Hepatocyte (in vitro differentiated cells): ENCODE data around the gene DOCK4. TPM values are rescaled to one million over a fixed set of nuclear protein-coding genes. Genes with fewer than 3 reads are reported as not detected.

ENCODE experiments used
- DNase-seq: peaks from one replicate; pipeline ENCODE4 v3.0.0-alpha.2; 2016; ENCODE audit warnings: low spot score
- H2AFZ ChIP-seq: fragments of 200-600 bp; sonication (generic); 2 replicates; pipeline ENCODE4 v1.6.0; 2016; ENCODE audit warnings: antibody characterized with exemption, mild to moderate bottlenecking
- H3K27ac ChIP-seq: fragments of 200-600 bp; sonication (generic); 2 replicates; pipeline ENCODE4 v1.5.1; 2016; ENCODE audit warnings: mild to moderate bottlenecking
- H3K27me3 ChIP-seq: fragments of 200-600 bp; sonication (generic); 2 replicates; pipeline ENCODE4 v1.6.1; 2016
- H3K36me3 ChIP-seq: fragments of 200-600 bp; sonication (generic); replicated peaks from 2 replicates; pipeline ENCODE4 v1.5.1; 2016; ENCODE audit warnings: low read depth; ENCODE audit not compliant: insufficient read depth
- H3K4me1 ChIP-seq: fragments of 200-600 bp; sonication (generic); 2 replicates; pipeline ENCODE4 v1.5.1; 2016; ENCODE audit warnings: mild to moderate bottlenecking, moderate library complexity; ENCODE audit not compliant: insufficient read depth
- H3K4me2 ChIP-seq: fragments of 200-600 bp; sonication (generic); 2 replicates; pipeline ENCODE4 v1.6.0; 2016
- H3K4me3 ChIP-seq: fragments of 200-600 bp; sonication (generic); 2 replicates; pipeline ENCODE4 v1.5.1; 2016; ENCODE audit warnings: mild to moderate bottlenecking
- H3K79me2 ChIP-seq: fragments of 200-600 bp; sonication (generic); 2 replicates; pipeline ENCODE4 v1.6.0; 2017; ENCODE audit warnings: mild to moderate bottlenecking
- H3K9me2 ChIP-seq: fragments of 200-600 bp; sonication (generic); replicated peaks from 2 replicates; pipeline ENCODE4 v1.6.0; 2017; ENCODE audit warnings: mild to moderate bottlenecking; ENCODE audit not compliant: insufficient read depth
- H3K9me3 ChIP-seq: fragments of 200-600 bp; sonication (generic); 2 replicates; pipeline ENCODE4 v1.5.1; 2016; ENCODE audit warnings: low read depth, mild to moderate bottlenecking
- H4K20me1 ChIP-seq: fragments of 200-600 bp; sonication (generic); 2 replicates; pipeline ENCODE4 v1.6.0; 2016; ENCODE audit warnings: mild to moderate bottlenecking; ENCODE audit not compliant: insufficient read depth, poor library complexity, severe bottlenecking
- EZH2 ChIP-seq: fragments of 200-600 bp; sonication (generic); IDR thresholded peaks from 2 replicates; pipeline ENCODE4 v1.6.1; 2016; ENCODE audit warnings: antibody characterized with exemption, mild to moderate bottlenecking, borderline replicate concordance
- EZH2phosphoT487 ChIP-seq: fragments of 200-600 bp; sonication (generic); IDR thresholded peaks from one replicate; pipeline ENCODE4 v1.6.1; 2018; ENCODE audit warnings: antibody characterized with exemption, mild to moderate bottlenecking, low read depth, moderate library complexity; ENCODE audit not compliant: unreplicated experiment, severe bottlenecking
- WGBS: methylation state at CpG from one replicate; pipeline ENCODE4 v1.1.6; 2016; ENCODE audit warnings: low lambda C conversion rate; ENCODE audit errors: missing lambda C conversion rate; 5-methylcytosine and 5-hydroxymethylcytosine counted together
- polyA plus RNA-seq: library from polyadenylated mRNA; unstranded; fragments of >200 nt; fragmentation: Nextera tagmentation; extraction: Ambion mirVana; gene quantifications from 2 replicates; pipeline ENCODE4 v1.2.1, GENCODE V29; 2016
- total RNA-seq: library from RNA; depleted of rRNA; stranded (reverse); fragments of >200 nt; gene quantifications from 2 replicates; pipeline ENCODE4 v1.2.3, GENCODE V29; 2014
- TF ChIP-seq, protein P1 (sequence below): fragments of 200-600 bp; sonication (generic); IDR thresholded peaks from 2 replicates; pipeline ENCODE4 v1.5.1; 2016; ENCODE audit warnings: antibody characterized with exemption, mild to moderate bottlenecking; ENCODE audit not compliant: poor library complexity

The DOCK4 gene
- total and polyA plus RNA-seq, 2 experiments from 2014 or later, result 4.4 to 22.9 TPM

- Histone ChIP-seq H4K20me1 (no peaks in the 10 kb centered on the region), H2AFZ (no peak overlapping the region), H3K4me3 (no peak overlapping the region), H3K4me1 (peaks cover 9% of the 10 kb centered on the region), H3K27me3 (no peaks in the 10 kb centered on the region), H3K4me2 (no peak overlapping the region), H3K9me3 (no peaks in the 10 kb centered on the region), H3K79me2 (no peaks in the 10 kb centered on the region), H3K36me3 (no peaks in the 10 kb centered on the region), H3K27ac (no peak overlapping the region), H3K9me2 (peaks cover 2% of the 10 kb centered on the region)
- TF ChIP-seq EZH2, result no peak
- TF ChIP-seq, protein P1, sequence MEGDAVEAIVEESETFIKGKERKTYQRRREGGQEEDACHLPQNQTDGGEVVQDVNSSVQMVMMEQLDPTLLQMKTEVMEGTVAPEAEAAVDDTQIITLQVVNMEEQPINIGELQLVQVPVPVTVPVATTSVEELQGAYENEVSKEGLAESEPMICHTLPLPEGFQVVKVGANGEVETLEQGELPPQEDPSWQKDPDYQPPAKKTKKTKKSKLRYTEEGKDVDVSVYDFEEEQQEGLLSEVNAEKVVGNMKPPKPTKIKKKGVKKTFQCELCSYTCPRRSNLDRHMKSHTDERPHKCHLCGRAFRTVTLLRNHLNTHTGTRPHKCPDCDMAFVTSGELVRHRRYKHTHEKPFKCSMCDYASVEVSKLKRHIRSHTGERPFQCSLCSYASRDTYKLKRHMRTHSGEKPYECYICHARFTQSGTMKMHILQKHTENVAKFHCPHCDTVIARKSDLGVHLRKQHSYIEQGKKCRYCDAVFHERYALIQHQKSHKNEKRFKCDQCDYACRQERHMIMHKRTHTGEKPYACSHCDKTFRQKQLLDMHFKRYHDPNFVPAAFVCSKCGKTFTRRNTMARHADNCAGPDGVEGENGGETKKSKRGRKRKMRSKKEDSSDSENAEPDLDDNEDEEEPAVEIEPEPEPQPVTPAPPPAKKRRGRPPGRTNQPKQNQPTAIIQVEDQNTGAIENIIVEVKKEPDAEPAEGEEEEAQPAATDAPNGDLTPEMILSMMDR, result peak; percentile 72
- WGBS, result 35% methylated on average over 4 of the region's 4 CpGs
- peak; percentile 61 for DNase-seq
These were observed 454.1 kb downstream of the DOCK4 start for GRCh38 chr7:111752022-111752582.

DNA sequence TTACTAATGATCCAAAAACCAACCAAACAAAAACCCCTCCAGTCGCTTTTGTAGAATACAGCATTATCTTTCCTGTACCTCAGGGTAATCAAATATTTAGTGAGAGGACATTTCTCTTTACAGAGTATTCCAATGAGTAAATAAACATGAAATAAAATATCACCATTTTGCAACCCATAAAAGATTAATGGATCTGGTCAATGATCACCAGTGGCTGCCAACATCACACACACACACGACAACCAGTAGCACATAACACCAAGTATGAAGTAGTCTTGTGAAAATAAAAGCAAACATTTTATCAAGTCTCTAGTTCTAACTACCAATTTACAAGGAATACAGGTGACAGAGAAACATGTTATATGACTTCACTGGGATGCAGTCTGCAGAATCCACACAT is 455.3 kb downstream of the DOCK4 start:
- peak overlapping the region; percentile 8 for H3K4me2 ChIP-seq
- H3K4me1 ChIP-seq, result peaks cover 12% of the 10 kb centered on the region
- H2AFZ ChIP-seq, result no peak overlapping the region
- 83% methylated on average over 2 of the region's 2 CpGs for WGBS
- no peak for TF ChIP-seq EZH2phosphoT487
- TF ChIP-seq EZH2, result no peak
- TF ChIP-seq, protein P1, result no peak
- no peaks in the 10 kb centered on the region for H3K27me3 ChIP-seq
- H4K20me1 ChIP-seq, result no peaks in the 10 kb centered on the region
- no peak overlapping the region for H3K4me3 ChIP-seq
- peak overlapping the region; percentile 47 for H3K27ac ChIP-seq
- no peaks in the 10 kb centered on the region for H3K79me2 ChIP-seq
- H3K9me2 ChIP-seq, result peaks cover 2% of the 10 kb centered on the region
- H3K36me3 ChIP-seq, result no peaks in the 10 kb centered on the region
- no peaks in the 10 kb centered on the region for H3K9me3 ChIP-seq
- DNase-seq, result no peak

GRCh38 chr7:111750228-111750627 is 456.0 kb downstream of the DOCK4 start:
- Histone ChIP-seq H3K27ac (peak overlapping the region; percentile 59), H2AFZ (no peak overlapping the region), H3K27me3 (no peaks in the 10 kb centered on the region), H3K79me2 (no peaks in the 10 kb centered on the region), H3K4me3 (no peak overlapping the region), H3K9me2 (peaks cover 2% of the 10 kb centered on the region), H4K20me1 (no peaks in the 10 kb centered on the region), H3K36me3 (no peaks in the 10 kb centered on the region), H3K9me3 (no peaks in the 10 kb centered on the region), H3K4me2 (peak overlapping the region; percentile 8), H3K4me1 (peaks cover 12% of the 10 kb centered on the region)
- peak; percentile 15 for DNase-seq
- TF ChIP-seq EZH2phosphoT487 (no peak), EZH2 (no peak)
- TF ChIP-seq, protein P1, result no peak
- 51% methylated on average over 4 of the region's 4 CpGs for WGBS

DNA sequence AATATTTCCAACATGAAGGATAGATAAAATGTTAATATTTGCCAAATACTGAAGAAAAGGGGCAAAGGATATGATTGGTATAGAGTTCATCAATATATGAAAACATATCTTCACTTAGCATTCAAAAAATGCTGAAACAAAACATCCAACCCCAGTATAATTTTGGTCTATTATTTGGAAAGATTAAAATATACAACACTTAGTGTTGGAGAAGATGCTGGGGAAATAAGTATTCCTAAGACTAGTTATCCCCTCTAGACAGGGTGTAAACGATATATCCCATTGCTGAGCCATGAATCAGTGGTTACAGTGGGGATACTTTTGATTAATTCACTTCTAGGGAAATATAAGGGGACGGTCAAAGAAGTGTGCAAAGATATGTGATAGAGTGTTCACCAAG is 456.6 kb downstream of the DOCK4 start:
- DNase-seq, result no peak
- Histone ChIP-seq H3K9me3 (no peaks in the 10 kb centered on the region), H3K36me3 (no peaks in the 10 kb centered on the region), H3K79me2 (no peaks in the 10 kb centered on the region), H3K27ac (peak overlapping the region; percentile 59), H3K4me1 (peaks cover 12% of the 10 kb centered on the region), H3K4me3 (no peak overlapping the region), H2AFZ (no peak overlapping the region), H3K27me3 (no peaks in the 10 kb centered on the region), H3K9me2 (peaks cover 2% of the 10 kb centered on the region), H4K20me1 (no peaks in the 10 kb centered on the region), H3K4me2 (no peak overlapping the region)
- no peak for TF ChIP-seq EZH2
- TF ChIP-seq, protein P1, result no peak
- 93% methylated on average over 2 of the region's 2 CpGs for WGBS
